ENCODE measurements around the gene SYTL3. TPM values are rescaled to one million over a fixed set of nuclear protein-coding genes. Genes with fewer than 3 reads are reported as not detected.

Gene SYTL3
- total and polyA plus RNA-seq, 2 experiments from 2014 or later: 9.9 to 11.4 TPM

GRCh38 chr6:158703837-158704822 is 54.3 kb downstream of the SYTL3 start:
- Histone ChIP-seq H3K36me3 (no peaks in the 10 kb centered on the region), H3K27ac (peak overlapping the region; percentile 58), H3K4me1 (ENCODE audit: low read depth) (peaks cover 37% of the 10 kb centered on the region), H3K4me3 (no peak overlapping the region), H3K27me3 (no peaks in the 10 kb centered on the region), H3K9me3 (ENCODE audit: low read depth) (no peaks in the 10 kb centered on the region)
- TF ChIP-seq, protein P1, sequence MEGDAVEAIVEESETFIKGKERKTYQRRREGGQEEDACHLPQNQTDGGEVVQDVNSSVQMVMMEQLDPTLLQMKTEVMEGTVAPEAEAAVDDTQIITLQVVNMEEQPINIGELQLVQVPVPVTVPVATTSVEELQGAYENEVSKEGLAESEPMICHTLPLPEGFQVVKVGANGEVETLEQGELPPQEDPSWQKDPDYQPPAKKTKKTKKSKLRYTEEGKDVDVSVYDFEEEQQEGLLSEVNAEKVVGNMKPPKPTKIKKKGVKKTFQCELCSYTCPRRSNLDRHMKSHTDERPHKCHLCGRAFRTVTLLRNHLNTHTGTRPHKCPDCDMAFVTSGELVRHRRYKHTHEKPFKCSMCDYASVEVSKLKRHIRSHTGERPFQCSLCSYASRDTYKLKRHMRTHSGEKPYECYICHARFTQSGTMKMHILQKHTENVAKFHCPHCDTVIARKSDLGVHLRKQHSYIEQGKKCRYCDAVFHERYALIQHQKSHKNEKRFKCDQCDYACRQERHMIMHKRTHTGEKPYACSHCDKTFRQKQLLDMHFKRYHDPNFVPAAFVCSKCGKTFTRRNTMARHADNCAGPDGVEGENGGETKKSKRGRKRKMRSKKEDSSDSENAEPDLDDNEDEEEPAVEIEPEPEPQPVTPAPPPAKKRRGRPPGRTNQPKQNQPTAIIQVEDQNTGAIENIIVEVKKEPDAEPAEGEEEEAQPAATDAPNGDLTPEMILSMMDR (IDR thresholded peaks at IDR 0.05; ENCODE audit: low read depth, low read length): peak; percentile 98
- DNase-seq (ENCODE audit: low read depth in 1 of 2, low spot score in 1 of 2): peak; percentile 71 to 84

- no peak for DNase-seq (ENCODE audit: low read depth in 1 of 2, low spot score in 1 of 2)
Observed at GRCh38 chr6:158705386-158706126, 55.7 kb downstream of the SYTL3 start.

GRCh38 chr6:158706369-158706982 is 56.6 kb downstream of the SYTL3 start:
- TF ChIP-seq, protein P1 (IDR thresholded peaks at IDR 0.05; ENCODE audit: low read depth, low read length): peak; percentile 74

More at GRCh38 chr6:158705386-158706126, 55.7 kb downstream of the SYTL3 start:
- Histone ChIP-seq H3K4me3 (no peak overlapping the region), H3K27ac (peak overlapping the region; percentile 98), H3K36me3 (no peaks in the 10 kb centered on the region), H3K27me3 (no peaks in the 10 kb centered on the region), H3K4me1 (ENCODE audit: low read depth) (peaks cover 37% of the 10 kb centered on the region), H3K9me3 (ENCODE audit: low read depth) (no peaks in the 10 kb centered on the region)
- TF ChIP-seq, protein P1 (IDR thresholded peaks at IDR 0.05; ENCODE audit: low read depth, low read length): no peak

DNA sequence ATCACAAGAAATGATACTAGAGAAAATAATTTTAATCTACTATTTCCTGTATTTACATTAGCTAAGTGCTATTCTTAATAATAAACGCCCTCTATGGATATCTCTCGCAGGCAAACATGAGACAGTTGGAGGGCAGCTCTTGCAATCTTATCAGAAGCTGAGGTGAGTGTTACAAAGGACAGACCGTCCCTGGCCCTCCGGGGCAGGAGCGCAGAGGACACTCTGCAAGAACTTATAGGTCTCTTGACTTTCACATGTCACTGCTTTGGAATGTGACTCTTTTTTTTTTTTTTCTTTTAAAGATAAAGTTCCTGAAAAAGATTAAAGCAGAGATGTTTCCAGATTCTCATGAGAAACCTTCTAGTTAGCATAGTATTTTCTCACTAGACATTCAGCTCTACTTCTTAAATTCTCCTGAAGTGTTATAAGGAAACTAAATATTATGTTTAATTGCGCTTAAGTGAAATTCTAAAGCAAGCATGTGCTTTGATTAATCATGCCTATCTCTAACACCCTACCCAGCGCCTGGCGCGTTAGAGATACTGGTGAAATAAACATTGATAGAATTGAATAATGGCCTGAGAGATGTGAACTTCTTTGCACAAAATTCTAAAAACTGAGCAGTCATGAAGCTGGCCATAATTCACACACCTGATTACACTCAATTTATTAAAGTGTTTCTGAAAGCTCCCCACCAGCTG is 57.4 kb downstream of the SYTL3 start:
- no peaks in the 10 kb centered on the region for H3K36me3 ChIP-seq
- no peaks in the 10 kb centered on the region for H3K9me3 ChIP-seq (ENCODE audit: low read depth)
- H3K27ac ChIP-seq: peak overlapping the region; percentile 98
- H3K4me3 ChIP-seq: no peak overlapping the region
- TF ChIP-seq, protein P1 (IDR thresholded peaks at IDR 0.05; ENCODE audit: low read depth, low read length): no peak
- peak; percentile 37 to 89 for DNase-seq (ENCODE audit: low read depth in 1 of 2, low spot score in 1 of 2)
- no peaks in the 10 kb centered on the region for H3K27me3 ChIP-seq
- peaks cover 37% of the 10 kb centered on the region for H3K4me1 ChIP-seq (ENCODE audit: low read depth)

More at GRCh38 chr6:158706369-158706982, 56.6 kb downstream of the SYTL3 start:
- H3K4me1 ChIP-seq (ENCODE audit: low read depth): peaks cover 37% of the 10 kb centered on the region
- no peaks in the 10 kb centered on the region for H3K36me3 ChIP-seq
- H3K4me3 ChIP-seq: no peak overlapping the region
- H3K9me3 ChIP-seq (ENCODE audit: low read depth): no peaks in the 10 kb centered on the region
- H3K27ac ChIP-seq: peak overlapping the region; percentile 98
- H3K27me3 ChIP-seq: no peaks in the 10 kb centered on the region
- DNase-seq (ENCODE audit: low read depth in 1 of 2, low spot score in 1 of 2): peak; percentile 66 to 69

GRCh38 chr6:158707821-158708195 is 58.0 kb downstream of the SYTL3 start:
- Histone ChIP-seq H3K27ac (peak overlapping the region; percentile 98), H3K4me3 (no peak overlapping the region), H3K36me3 (no peaks in the 10 kb centered on the region), H3K9me3 (ENCODE audit: low read depth) (no peaks in the 10 kb centered on the region), H3K4me1 (ENCODE audit: low read depth) (peaks cover 37% of the 10 kb centered on the region), H3K27me3 (no peaks in the 10 kb centered on the region)
- TF ChIP-seq, protein P1 (IDR thresholded peaks at IDR 0.05; ENCODE audit: low read depth, low read length): no peak
- DNase-seq (ENCODE audit: low read depth in 1 of 2, low spot score in 1 of 2): peak in 1 of 2 donors; percentile 27
